Neuronal stem cell (in vitro differentiated cells): ENCODE results near the gene RGS11.

ENCODE experiments used
- DNase-seq: peaks from one replicate; pipeline ENCODE4 v3.0.0-alpha.2; 2013; ENCODE audit warnings: low spot score
- H2AFZ ChIP-seq: one replicate; pipeline ENCODE4 v1.6.1; 2013; ENCODE audit warnings: mild to moderate bottlenecking, low read length, inconsistent platforms
- H2AK5ac ChIP-seq: 2 replicates; pipeline ENCODE4 v1.6.1; 2013; ENCODE audit warnings: low read depth, mild to moderate bottlenecking, inconsistent platforms, low read length, moderate library complexity, mixed read lengths
- H2BK120ac ChIP-seq: 2 replicates; pipeline ENCODE4 v1.6.1; 2013; ENCODE audit warnings: low read depth, mild to moderate bottlenecking, inconsistent platforms, low read length, moderate library complexity, mixed read lengths
- H2BK12ac ChIP-seq: one replicate; pipeline ENCODE4 v1.6.1; 2013; ENCODE audit warnings: low read length, inconsistent platforms
- H2BK15ac ChIP-seq: 2 replicates; pipeline ENCODE4 v1.6.1; 2013; ENCODE audit warnings: mild to moderate bottlenecking, low read length, inconsistent platforms, mixed read lengths
- H2BK5ac ChIP-seq: one replicate; pipeline ENCODE4 v1.6.1; 2013; ENCODE audit warnings: inconsistent platforms, mild to moderate bottlenecking, low read length, moderate library complexity
- H3K14ac ChIP-seq: one replicate; pipeline ENCODE4 v1.6.1; 2013; ENCODE audit warnings: low read length, inconsistent platforms
- H3K18ac ChIP-seq: 2 replicates; pipeline ENCODE4 v1.6.1; 2013; ENCODE audit warnings: low read length, inconsistent platforms
- H3K23ac ChIP-seq: 2 replicates; pipeline ENCODE4 v1.6.1; 2013; ENCODE audit warnings: low read depth, mild to moderate bottlenecking, mixed read lengths, low read length, inconsistent platforms; ENCODE audit not compliant: poor library complexity
- H3K27ac ChIP-seq: replicated peaks from 3 replicates; pipeline ENCODE4 v1.5.1; 2013; ENCODE audit warnings: low read length, inconsistent platforms
- H3K27me3 ChIP-seq, 3 experiments: 2 replicates each; pipeline ENCODE4 v1.6.1; 2013; ENCODE audit warnings: low read length in 3 of 3, mild to moderate bottlenecking in 2 of 3, inconsistent platforms in 1 of 3, low read depth in 1 of 3, mixed read lengths in 1 of 3, moderate library complexity in 1 of 3; ENCODE audit not compliant: control insufficient read depth in 3 of 3, insufficient read depth in 3 of 3
- H3K36me3 ChIP-seq, 2 donors: replicated peaks in 1 of 2; 2 replicates each; pipeline ENCODE4 v1.6.1; 2013; ENCODE audit warnings: low read length in 2 of 2; ENCODE audit not compliant: control insufficient read depth in 2 of 2, insufficient read depth in 2 of 2
- H3K4ac ChIP-seq: 2 replicates; pipeline ENCODE4 v1.6.1; 2013; ENCODE audit warnings: inconsistent platforms, mild to moderate bottlenecking, low read length, moderate library complexity
- H3K4me1 ChIP-seq, 2 donors: 1 replicate in 1 of 2; 2 replicates in 1 of 2; pipeline ENCODE4 v1.6.1; 2013; ENCODE audit warnings: low read length in 2 of 2, low read depth in 1 of 2; ENCODE audit not compliant: control insufficient read depth in 2 of 2, insufficient read depth in 1 of 2
- H3K4me2 ChIP-seq: one replicate; pipeline ENCODE4 v1.6.1; 2013; ENCODE audit warnings: mild to moderate bottlenecking, low read length, inconsistent platforms; ENCODE audit not compliant: insufficient read depth, poor library complexity, severe bottlenecking
- H3K4me3 ChIP-seq, 2 donors: 2 replicates each; pipeline ENCODE4 v1.5.1; 2013; ENCODE audit warnings: low read length in 2 of 2, mild to moderate bottlenecking in 2 of 2, inconsistent platforms in 1 of 2, moderate library complexity in 1 of 2
- H3K79me1 ChIP-seq: one replicate; pipeline ENCODE4 v1.6.1; 2013; ENCODE audit warnings: low read depth, mild to moderate bottlenecking, inconsistent platforms, low read length, moderate library complexity
- H3K9ac ChIP-seq: one replicate; pipeline ENCODE4 v1.6.1; 2013; ENCODE audit warnings: mild to moderate bottlenecking, low read depth, low read length, inconsistent platforms; ENCODE audit not compliant: poor library complexity
- H3K9me3 ChIP-seq, 2 donors: replicated peaks in 1 of 2; 2 replicates each; pipeline versions ENCODE3 to v1.6.1; 2013; ENCODE audit warnings: low read length in 2 of 2, mild to moderate bottlenecking in 2 of 2, inconsistent platforms in 1 of 2, low read depth in 1 of 2, mixed read lengths in 1 of 2, moderate library complexity in 1 of 2; ENCODE audit not compliant: control insufficient read depth in 2 of 2, insufficient read depth in 1 of 2
- H4K8ac ChIP-seq: one replicate; pipeline ENCODE4 v1.6.1; 2013; ENCODE audit warnings: low read depth, mild to moderate bottlenecking, inconsistent platforms, low read length, moderate library complexity
- H4K91ac ChIP-seq: one replicate; pipeline ENCODE4 v1.6.1; 2013; ENCODE audit warnings: low read length, low read depth, mild to moderate bottlenecking, inconsistent platforms; ENCODE audit not compliant: poor library complexity
- WGBS, 2 donors: extraction: QIAGEN DNeasy Blood & Tissue Kit; methylation state at CpG; one replicate each; pipeline ENCODE4 v1.1.7; 2013; ENCODE audit warnings: missing lambda C conversion rate in 2 of 2, mixed read lengths in 1 of 2; ENCODE audit not compliant: insufficient read length in 2 of 2, insufficient replicate concordance in 1 of 2; ENCODE audit errors: extremely low coverage in 2 of 2; 5-methylcytosine and 5-hydroxymethylcytosine counted together

Gene RGS11

GRCh38 chr16:309476-309875 is 33.7 kb upstream of the RGS11 start:
- Histone ChIP-seq H3K9ac (no peak overlapping the region), H3K14ac (peak overlapping the region; percentile 31), H2BK120ac (no peak overlapping the region), H3K4me3 (no peak overlapping the region), H2BK5ac (peak overlapping the region; percentile 26), H2AK5ac (no peak overlapping the region), H3K4me1 (no peaks in the 10 kb centered on the region), H3K23ac (peak overlapping the region; percentile 49), H3K27me3 (no peaks in the 10 kb centered on the region), H4K8ac (no peak overlapping the region), H2BK12ac (peak overlapping the region; percentile 50), H2BK15ac (no peak overlapping the region), H3K4me2 (no peak overlapping the region), H3K9me3 (no peaks in the 10 kb centered on the region), H3K79me1 (peaks cover 13% of the 10 kb centered on the region), H3K27ac (no peak overlapping the region), H3K18ac (no peak overlapping the region), H3K4ac (no peak overlapping the region), H4K91ac (no peak overlapping the region), H2AFZ (no peak overlapping the region), H3K36me3 (peaks cover 41 to 75% of the 10 kb centered on the region in 2 donors)
- no CpG with 5 or more reads among the region's 7 CpGs for WGBS, 2 donors
- no peak for DNase-seq

- no CpG with 5 or more reads among the region's 21 CpGs for WGBS, 2 donors
- peaks cover 40 to 71% of the 10 kb centered on the region in 2 donors for H3K36me3 ChIP-seq
- no peak overlapping the region for H2BK120ac ChIP-seq
Observed at GRCh38 chr16:307691-308312, 32.1 kb upstream of the RGS11 start.

GRCh38 chr16:306911-307370 is 31.2 kb upstream of the RGS11 start:
- H3K9me3 ChIP-seq: no peaks in the 10 kb centered on the region
- peak overlapping the region in 1 of 2 donors; percentile 11 for H3K4me3 ChIP-seq
- H3K4me2 ChIP-seq: no peak overlapping the region
- H2BK5ac ChIP-seq: no peak overlapping the region
- H3K9ac ChIP-seq: no peak overlapping the region
- DNase-seq: no peak
- WGBS, 2 donors: no CpG with 5 or more reads among the region's 17 CpGs
- no peak overlapping the region for H3K14ac ChIP-seq
- H3K4me1 ChIP-seq: no peaks in the 10 kb centered on the region
- no peak overlapping the region for H2BK12ac ChIP-seq
- no peak overlapping the region for H2AFZ ChIP-seq
- no peak overlapping the region for H3K23ac ChIP-seq
- H2BK120ac ChIP-seq: no peak overlapping the region
- H3K27ac ChIP-seq: no peak overlapping the region
- no peak overlapping the region for H4K8ac ChIP-seq
- H3K79me1 ChIP-seq: peaks cover 17% of the 10 kb centered on the region
- H3K18ac ChIP-seq: no peak overlapping the region
- H4K91ac ChIP-seq: no peak overlapping the region
- H2AK5ac ChIP-seq: no peak overlapping the region
- no peak overlapping the region for H2BK15ac ChIP-seq
- H3K4ac ChIP-seq: no peak overlapping the region
- no peaks in the 10 kb centered on the region for H3K27me3 ChIP-seq
- H3K36me3 ChIP-seq: peaks cover 34 to 63% of the 10 kb centered on the region in 2 donors

More at GRCh38 chr16:307691-308312, 32.1 kb upstream of the RGS11 start:
- H3K4me3 ChIP-seq: no peak overlapping the region
- H3K4me2 ChIP-seq: no peak overlapping the region
- no peak overlapping the region for H2AK5ac ChIP-seq
- no peak overlapping the region for H3K27ac ChIP-seq
- no peak overlapping the region for H4K8ac ChIP-seq
- no peak overlapping the region for H3K23ac ChIP-seq
- no peak overlapping the region for H3K9ac ChIP-seq
- H2AFZ ChIP-seq: no peak overlapping the region
- H3K4me1 ChIP-seq: no peaks in the 10 kb centered on the region
- no peak overlapping the region for H3K18ac ChIP-seq
- peaks cover 17% of the 10 kb centered on the region for H3K79me1 ChIP-seq
- H3K9me3 ChIP-seq: no peaks in the 10 kb centered on the region
- no peak overlapping the region for H4K91ac ChIP-seq
- no peaks in the 10 kb centered on the region for H3K27me3 ChIP-seq
- no peak overlapping the region for H3K4ac ChIP-seq
- H2BK5ac ChIP-seq: no peak overlapping the region
- H2BK12ac ChIP-seq: no peak overlapping the region
- no peak for DNase-seq
- no peak overlapping the region for H2BK15ac ChIP-seq
- no peak overlapping the region for H3K14ac ChIP-seq

- Histone ChIP-seq H3K4me1 (no peaks in the 10 kb centered on the region), H3K27ac (no peak overlapping the region), H3K23ac (no peak overlapping the region), H2BK5ac (no peak overlapping the region), H3K14ac (no peak overlapping the region), H3K79me1 (peaks cover 17% of the 10 kb centered on the region), H2BK15ac (no peak overlapping the region), H3K36me3 (peaks cover 30 to 59% of the 10 kb centered on the region in 2 donors), H3K4me2 (no peak overlapping the region), H3K9me3 (no peaks in the 10 kb centered on the region), H3K18ac (no peak overlapping the region), H3K27me3 (no peaks in the 10 kb centered on the region), H3K9ac (no peak overlapping the region), H2BK120ac (no peak overlapping the region), H3K4ac (no peak overlapping the region), H4K8ac (no peak overlapping the region), H2AFZ (no peak overlapping the region), H3K4me3 (no peak overlapping the region), H2AK5ac (no peak overlapping the region), H2BK12ac (no peak overlapping the region), H4K91ac (no peak overlapping the region)
- WGBS, 2 donors: no CpG with 5 or more reads among the region's 19 CpGs
- no peak for DNase-seq
Observed at GRCh38 chr16:305916-306626, 30.3 kb upstream of the RGS11 start.
